ENCODE results near the gene C9orf152. TPM values are rescaled to one million over a fixed set of nuclear protein-coding genes. Genes with fewer than 3 reads are reported as not detected.

Gene C9orf152
- total RNA-seq, 1 experiment from 2014 or later: 1.7 TPM

- Mint-ChIP-seq H3K27ac (ENCODE audit: unreplicated experiment) (no peak overlapping the region), H3K4me3 (ENCODE audit: low read depth, unreplicated experiment) (no peak overlapping the region), H3K9me3 (ENCODE audit: low read depth, unreplicated experiment) (no peaks in the 10 kb centered on the region), H3K4me1 (ENCODE audit: low read depth, unreplicated experiment) (no peaks in the 10 kb centered on the region), H3K27me3 (ENCODE audit: unreplicated experiment) (no peaks in the 10 kb centered on the region), H3K36me3 (ENCODE audit: insufficient read depth, unreplicated experiment) (no peaks in the 10 kb centered on the region)
- TF ChIP-seq CTCF (IDR thresholded peaks at IDR 0.05; ENCODE audit: unreplicated experiment): no peak
- DNase-seq: no peak
- no TSS peak for BruUV-seq (replicated peaks)
- CTCF ChIA-PET: no interaction called here
- intact Hi-C loops (cut with micrococcal nuclease; ENCODE audit: unreplicated experiment): no loop called here
These were observed 20.4 kb upstream of the C9orf152 start for GRCh38 chr9:110228321-110228720.

- Mint-ChIP-seq H3K4me3 (ENCODE audit: low read depth, unreplicated experiment) (no peak overlapping the region), H3K9me3 (ENCODE audit: low read depth, unreplicated experiment) (no peaks in the 10 kb centered on the region), H3K36me3 (ENCODE audit: insufficient read depth, unreplicated experiment) (no peaks in the 10 kb centered on the region), H3K27me3 (ENCODE audit: unreplicated experiment) (no peaks in the 10 kb centered on the region), H3K27ac (ENCODE audit: unreplicated experiment) (no peak overlapping the region), H3K4me1 (ENCODE audit: low read depth, unreplicated experiment) (no peaks in the 10 kb centered on the region)
- no TSS peak for BruUV-seq (replicated peaks)
- intact Hi-C loops (cut with micrococcal nuclease; ENCODE audit: unreplicated experiment): no loop called here
- TF ChIP-seq CTCF (IDR thresholded peaks at IDR 0.05; ENCODE audit: unreplicated experiment): no peak
- CTCF ChIA-PET: no interaction called here
- no peak for DNase-seq
These were observed 16.6 kb upstream of the C9orf152 start for GRCh38 chr9:110224583-110224982.

- intact Hi-C loops (cut with micrococcal nuclease; ENCODE audit: unreplicated experiment): no loop called here
- no peak overlapping the region for H3K4me3 Mint-ChIP-seq (ENCODE audit: low read depth, unreplicated experiment)
- H3K36me3 Mint-ChIP-seq (ENCODE audit: insufficient read depth, unreplicated experiment): no peaks in the 10 kb centered on the region
- H3K9me3 Mint-ChIP-seq (ENCODE audit: low read depth, unreplicated experiment): no peaks in the 10 kb centered on the region
- H3K27me3 Mint-ChIP-seq (ENCODE audit: unreplicated experiment): no peaks in the 10 kb centered on the region
- H3K27ac Mint-ChIP-seq (ENCODE audit: unreplicated experiment): no peak overlapping the region
- H3K4me1 Mint-ChIP-seq (ENCODE audit: low read depth, unreplicated experiment): no peaks in the 10 kb centered on the region
- no peak for TF ChIP-seq CTCF (IDR thresholded peaks at IDR 0.05; ENCODE audit: unreplicated experiment)
- CTCF ChIA-PET: no interaction called here
- no peak for DNase-seq
- BruUV-seq (replicated peaks): no TSS peak
These were observed 12.8 kb upstream of the C9orf152 start for GRCh38 chr9:110220809-110221208.

GRCh38 chr9:110217656-110218099 is 9.7 kb upstream of the C9orf152 start:
- Mint-ChIP-seq H3K4me1 (ENCODE audit: low read depth, unreplicated experiment) (no peaks in the 10 kb centered on the region), H3K4me3 (ENCODE audit: low read depth, unreplicated experiment) (no peak overlapping the region), H3K36me3 (ENCODE audit: insufficient read depth, unreplicated experiment) (no peaks in the 10 kb centered on the region), H3K27ac (ENCODE audit: unreplicated experiment) (no peak overlapping the region), H3K27me3 (ENCODE audit: unreplicated experiment) (no peaks in the 10 kb centered on the region), H3K9me3 (ENCODE audit: low read depth, unreplicated experiment) (no peaks in the 10 kb centered on the region)
- CTCF ChIA-PET: interaction anchor here (1.0 kb wide), 2 partner anchors 18 to 34 kb away, joined by 3 to 10 read pairs; no protein-coding TSS in a partner anchor
- TF ChIP-seq CTCF (IDR thresholded peaks at IDR 0.05; ENCODE audit: unreplicated experiment): no peak
- no peak for DNase-seq
- no TSS peak for BruUV-seq (replicated peaks)
- intact Hi-C loops (cut with micrococcal nuclease; ENCODE audit: unreplicated experiment): loop anchor here (1.0 kb wide), 1 partner anchor 34 kb away; no protein-coding TSS in a partner anchor
